ENCODE measurements around the gene FGF18. TPM values are rescaled to one million over a fixed set of nuclear protein-coding genes. Genes with fewer than 3 reads are reported as not detected.
"Not testable (repeated sequence)": the region's sequence is repeated elsewhere in the genome, so short reads cannot be mapped to it uniquely, and the experiment has no call there.

The FGF18 gene, protein sequence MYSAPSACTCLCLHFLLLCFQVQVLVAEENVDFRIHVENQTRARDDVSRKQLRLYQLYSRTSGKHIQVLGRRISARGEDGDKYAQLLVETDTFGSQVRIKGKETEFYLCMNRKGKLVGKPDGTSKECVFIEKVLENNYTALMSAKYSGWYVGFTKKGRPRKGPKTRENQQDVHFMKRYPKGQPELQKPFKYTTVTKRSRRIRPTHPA
- 0.12 TPM in 1 of 2 replicates, not detected in the other for total RNA-seq

DNA sequence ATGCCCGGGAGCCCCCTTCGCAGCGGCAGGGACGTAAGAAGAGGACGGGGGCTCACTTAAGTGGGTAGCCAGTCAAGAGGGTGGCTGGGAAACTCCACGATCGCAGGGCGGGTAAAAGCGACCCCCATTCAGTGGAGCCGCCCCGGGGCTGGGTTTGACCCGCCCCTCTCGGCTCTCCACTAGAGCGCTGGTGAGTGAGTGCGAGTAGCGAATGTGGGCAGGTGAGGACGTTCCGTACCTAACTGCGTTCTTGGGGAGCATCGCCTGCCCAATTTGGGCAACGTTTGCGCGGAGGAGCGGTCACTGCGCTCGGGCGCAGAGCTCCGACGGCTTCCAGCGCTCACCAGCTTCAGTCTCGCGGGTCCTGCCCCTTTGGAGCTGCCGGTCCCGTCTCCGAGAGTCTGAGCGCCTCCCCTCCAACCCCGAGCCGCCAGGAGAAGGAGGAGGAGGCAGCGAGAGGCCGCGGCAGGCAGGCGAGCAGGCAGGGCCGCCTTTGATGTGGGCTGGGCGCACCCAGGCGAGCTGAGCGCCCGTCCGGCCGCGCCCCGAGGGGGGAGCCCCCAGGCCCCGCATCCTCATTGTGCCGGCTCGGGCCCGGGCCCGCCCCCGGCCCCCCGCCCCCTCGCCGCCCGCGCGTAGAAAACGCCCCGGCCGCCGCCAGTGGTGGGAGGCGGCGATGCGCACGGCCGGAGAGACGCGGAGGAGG, at the start of gene FGF18:
Gene FGF18 (plus strand): TSS at position 666 of the 706 bp plus-strand sequence. CDS start 553 bp downstream, outside the sequence.
- intact Hi-C loops (cut with micrococcal nuclease): loop anchor here (1.0 to 2.0 kb wide), 4 partner anchors 187 to 874 kb away; no protein-coding TSS in a partner anchor

DNA sequence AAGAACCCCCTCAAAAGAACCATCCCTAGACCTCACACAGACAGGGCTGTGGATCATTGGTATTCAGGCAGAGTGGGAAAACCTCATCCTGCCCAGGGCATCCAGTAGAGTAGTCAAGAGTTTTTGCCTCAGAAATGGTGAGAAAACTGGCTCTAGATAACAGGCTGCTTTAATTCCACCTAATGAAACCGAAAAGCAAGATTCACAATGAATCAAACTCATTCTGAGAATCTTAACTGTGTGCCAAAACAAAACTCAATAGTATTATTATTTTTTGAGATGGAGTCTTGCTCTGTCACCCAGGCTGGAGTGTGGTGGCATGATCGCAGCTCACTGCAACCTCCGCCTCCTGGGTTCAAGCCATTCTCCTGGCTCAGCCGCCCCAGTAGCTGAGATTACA, 49.5 kb upstream of the FGF18 start:
- intact Hi-C loops (cut with micrococcal nuclease): no loop called here

DNA sequence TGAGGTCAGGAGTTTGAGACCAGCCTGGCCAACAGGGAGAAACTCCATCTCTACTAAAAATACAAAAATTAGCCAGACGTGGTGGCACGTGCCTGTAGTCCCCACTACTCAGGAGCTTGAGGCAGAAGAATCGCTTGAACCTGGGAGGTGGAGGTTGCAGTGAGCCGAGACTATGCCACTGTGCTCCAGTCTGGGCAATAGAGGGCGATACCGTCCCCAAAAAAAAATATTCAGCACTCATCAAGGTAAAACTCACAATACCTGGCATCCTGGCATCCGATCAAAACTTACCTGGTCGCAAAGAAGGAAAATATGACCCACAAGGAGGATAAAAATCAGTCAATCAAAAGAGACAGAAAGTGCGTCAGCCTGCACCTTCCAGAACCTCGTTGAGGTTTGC, 48.6 kb upstream of the FGF18 start:
- intact Hi-C loops (cut with micrococcal nuclease): not testable (repeated sequence)

DNA sequence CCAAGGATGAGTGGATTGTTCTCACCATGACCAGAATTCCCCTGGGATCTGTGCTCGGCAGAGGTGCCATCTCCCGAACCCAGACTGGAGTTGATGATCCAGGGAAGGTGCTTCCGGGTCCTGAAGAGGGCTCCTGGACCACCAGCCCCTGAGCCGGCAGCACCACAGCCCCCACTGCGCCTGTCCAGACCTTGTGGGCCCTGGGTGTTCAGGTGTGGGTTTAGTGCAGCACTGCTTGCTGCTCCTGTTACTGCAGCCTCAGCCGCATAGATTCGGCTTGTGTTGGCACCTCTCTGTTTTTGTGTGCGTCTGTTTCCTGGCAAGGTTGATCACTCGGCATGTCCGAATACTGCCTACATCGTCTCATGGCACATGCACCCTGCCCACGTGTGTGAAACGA, 48.1 kb upstream of the FGF18 start:
- intact Hi-C loops (cut with micrococcal nuclease): no loop called here

DNA sequence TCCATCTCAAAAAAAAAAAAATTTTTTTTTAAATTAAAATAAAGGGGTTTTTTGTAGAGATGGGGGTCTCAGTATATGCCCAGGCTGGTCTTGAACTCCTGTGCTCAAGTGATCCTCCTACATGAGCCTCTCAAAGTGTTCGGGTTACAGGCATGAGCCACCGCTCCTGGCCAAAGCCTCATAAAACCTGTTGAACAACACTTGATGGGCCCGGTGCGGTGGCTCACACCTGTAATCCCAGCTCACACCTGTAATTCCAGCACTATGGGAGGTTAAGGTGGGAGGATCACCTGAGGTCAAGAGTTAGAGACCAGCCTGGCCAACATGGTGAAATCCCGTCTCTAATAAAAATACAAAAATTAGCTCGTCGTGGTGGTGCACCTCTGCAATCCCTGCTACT, 39.5 kb upstream of the FGF18 start:
- intact Hi-C loops (cut with micrococcal nuclease): no loop called here

DNA sequence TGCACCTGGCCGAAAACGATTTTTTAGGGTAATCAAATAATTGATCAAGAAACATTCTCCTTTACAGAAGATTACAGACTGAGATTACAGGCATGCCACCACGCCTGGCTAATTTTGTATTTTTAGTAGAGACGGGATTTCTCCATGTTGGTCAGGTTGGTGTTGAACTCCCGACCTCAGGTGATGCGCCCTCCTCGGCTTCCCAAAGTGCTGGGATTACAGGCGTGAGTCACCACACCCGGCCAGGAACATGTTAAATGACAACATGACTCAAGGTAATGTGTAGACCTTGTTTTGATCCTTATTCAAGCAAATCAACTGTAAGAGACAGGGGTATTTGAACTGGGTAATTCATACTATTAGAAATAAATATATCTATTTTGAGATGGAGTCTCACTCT, 35.0 kb upstream of the FGF18 start:
- intact Hi-C loops (cut with micrococcal nuclease): not testable (repeated sequence)

DNA sequence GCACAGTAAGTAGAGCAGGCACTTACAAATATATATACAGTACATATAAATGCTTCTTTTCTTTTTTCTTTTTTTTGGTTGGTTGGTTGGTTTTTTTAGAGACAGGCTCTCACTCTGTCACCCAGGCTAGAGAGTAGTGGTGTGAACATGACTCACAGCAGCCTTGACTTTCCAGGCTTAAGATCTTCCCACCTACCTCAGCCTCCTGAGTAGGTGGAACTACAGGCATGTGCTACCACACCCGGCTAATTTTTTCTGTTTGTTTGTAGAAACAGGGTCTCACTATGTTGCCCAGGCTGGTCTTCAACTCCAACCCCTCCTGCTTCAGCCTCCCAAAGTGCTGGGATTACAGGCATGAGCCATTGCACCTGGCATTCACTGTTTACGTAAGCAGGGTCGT, 34.4 kb upstream of the FGF18 start:
- intact Hi-C loops (cut with micrococcal nuclease): loop anchor here (5.0 kb wide), 5 partner anchors 703 to 1733 kb away; partner anchors contain the start of gene ATP6V0E1

DNA sequence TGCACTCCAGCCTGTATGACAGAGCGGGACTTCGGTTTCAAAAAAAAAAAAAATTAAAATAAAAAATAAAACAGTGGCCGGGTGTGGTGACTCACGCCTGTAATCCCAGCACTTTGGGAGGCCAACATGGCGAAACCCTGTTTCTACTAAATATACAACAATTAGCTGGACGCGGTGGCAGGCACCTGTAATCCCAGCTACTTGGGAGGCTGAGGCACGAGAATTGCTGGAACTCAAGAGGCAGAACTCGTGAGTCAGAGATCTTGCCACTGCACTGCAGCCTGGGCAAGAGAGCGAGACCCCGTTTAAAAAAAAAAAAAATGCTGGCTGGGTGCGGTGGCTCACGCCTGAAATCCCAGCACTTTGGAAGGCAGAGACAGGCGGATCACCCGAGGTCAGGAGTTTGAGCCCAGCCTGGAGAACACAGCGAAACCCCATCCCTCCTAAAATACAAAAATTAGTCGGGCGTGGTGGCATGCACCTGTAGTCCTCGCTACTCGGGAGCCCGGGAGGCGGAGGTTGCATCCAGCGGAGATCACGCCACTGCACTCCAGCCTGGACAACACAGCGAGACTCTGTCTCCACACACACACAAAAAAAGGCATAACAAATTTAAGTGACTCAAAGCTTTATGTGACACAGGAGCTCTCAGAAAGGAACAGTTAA, 33.3 kb upstream of the FGF18 start:
- intact Hi-C loops (cut with micrococcal nuclease): loop anchor here (2.0 to 5.0 kb wide), 6 partner anchors 704 to 1734 kb away; partner anchors contain the start of genes ATP6V0E1 and STK10

DNA sequence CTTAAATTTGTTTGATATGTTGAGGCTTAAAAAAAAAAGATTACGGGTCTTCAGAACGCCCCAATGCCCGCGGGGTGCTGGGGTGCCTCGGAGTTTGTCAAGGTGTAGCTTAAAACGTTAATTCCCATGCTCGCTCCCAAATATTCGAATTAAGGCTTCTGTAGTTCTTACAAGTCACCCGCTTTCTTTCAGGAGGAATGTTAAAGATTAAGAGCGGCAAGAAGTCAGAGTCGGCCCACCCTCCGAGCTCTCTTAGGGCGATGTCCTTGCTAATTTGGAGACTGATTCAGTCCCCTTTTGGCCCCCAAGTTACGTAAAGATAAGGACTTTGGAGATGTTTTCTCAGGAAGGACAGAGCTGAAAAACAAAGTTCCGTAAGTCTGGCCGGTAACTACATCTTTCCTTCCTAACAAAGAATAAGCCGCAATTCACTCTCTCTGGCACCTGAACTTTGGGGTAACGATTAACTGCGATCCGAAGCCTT, 32.5 kb upstream of the FGF18 start:
- intact Hi-C loops (cut with micrococcal nuclease): loop anchor here (1.0 to 5.0 kb wide), 12 partner anchors 619 to 1941 kb away; partner anchors contain the start of genes ATP6V0E1, BNIP1, FBXW11 and RPL26L1

DNA sequence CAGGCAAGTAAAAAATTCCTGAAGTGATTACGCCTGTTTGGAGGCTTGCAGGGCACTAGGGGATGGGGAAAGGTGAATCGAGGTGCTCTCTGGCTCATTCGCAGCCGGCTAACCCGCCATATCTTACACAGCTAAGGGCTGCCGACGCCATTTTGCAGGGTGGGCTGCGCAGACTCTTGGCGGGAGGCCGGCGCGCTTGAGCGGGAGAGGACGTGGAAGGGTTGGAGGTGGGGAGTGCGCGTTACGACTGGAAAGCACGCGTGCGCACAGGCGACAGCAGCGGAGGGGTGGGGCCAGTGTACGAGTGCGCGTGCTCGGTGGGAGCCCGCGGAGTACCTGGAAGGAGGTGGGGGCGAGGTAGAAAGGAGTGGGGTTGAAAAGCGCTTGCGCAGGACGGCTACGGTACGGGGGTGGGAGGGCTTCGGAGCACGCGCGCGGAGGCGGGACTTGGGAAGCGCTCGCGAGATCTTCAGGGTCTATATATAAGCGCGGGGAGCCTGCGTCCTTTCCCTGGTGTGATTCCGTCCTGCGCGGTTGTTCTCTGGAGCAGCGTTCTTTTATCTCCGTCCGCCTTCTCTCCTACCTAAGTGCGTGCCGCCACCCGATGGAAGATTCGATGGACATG, 32.0 kb upstream of the FGF18 start, which contains the start of gene NPM1:
Gene NPM1 (plus strand): TSS at position 505 of the 625 bp plus-strand sequence. CDS start 100 bp downstream, at position 605.
- intact Hi-C loops (cut with micrococcal nuclease): loop anchor here (1.0 to 5.0 kb wide), 12 partner anchors 619 to 1941 kb away; partner anchors contain the start of genes ATP6V0E1, BNIP1, FBXW11 and RPL26L1

DNA sequence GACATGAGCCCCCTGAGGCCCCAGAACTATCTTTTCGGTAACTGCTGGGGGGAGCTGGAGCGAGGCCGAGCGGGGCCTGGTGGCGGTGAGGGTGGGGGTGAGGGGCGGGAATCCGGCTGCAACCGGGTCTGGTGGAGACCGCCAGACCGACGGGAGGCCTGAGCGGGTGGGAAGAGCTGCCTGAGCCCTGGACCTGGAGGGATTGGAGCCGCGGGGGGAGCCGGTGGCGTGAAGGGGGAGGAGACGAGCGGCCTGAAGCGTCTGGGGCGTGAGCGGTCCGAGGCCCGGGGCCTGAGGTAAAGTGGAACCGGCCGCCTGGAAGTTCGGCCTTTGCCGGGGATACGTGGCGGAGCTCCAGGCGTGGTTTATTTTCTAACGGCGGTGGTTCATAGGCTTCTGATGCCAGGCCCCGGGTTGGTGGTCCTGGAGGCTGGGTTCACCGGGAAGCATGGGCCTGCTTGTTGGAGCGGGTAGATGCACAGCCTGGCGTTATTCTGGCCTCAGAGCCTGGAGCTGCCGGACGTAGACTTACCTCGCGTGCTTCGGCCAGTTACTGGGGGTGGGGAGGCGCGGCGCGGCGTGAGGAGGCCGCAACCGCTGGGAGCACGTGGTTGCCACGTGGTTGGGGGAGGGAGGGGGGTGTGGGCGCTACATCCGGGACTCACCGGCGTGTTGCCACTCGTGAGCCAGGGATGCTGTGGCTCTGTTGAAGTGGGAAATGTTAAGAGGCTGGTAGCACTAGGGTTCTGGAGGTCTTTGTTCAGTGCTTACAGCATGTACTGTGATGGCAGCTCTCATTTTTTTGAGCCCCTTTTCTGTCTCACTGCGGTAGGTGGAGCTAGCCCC, 31.3 kb upstream of the FGF18 start:
- intact Hi-C loops (cut with micrococcal nuclease): loop anchor here (1.0 to 5.0 kb wide), 16 partner anchors 17 to 1940 kb away; partner anchors contain the start of genes ATP6V0E1, BNIP1, FBXW11 and RPL26L1

DNA sequence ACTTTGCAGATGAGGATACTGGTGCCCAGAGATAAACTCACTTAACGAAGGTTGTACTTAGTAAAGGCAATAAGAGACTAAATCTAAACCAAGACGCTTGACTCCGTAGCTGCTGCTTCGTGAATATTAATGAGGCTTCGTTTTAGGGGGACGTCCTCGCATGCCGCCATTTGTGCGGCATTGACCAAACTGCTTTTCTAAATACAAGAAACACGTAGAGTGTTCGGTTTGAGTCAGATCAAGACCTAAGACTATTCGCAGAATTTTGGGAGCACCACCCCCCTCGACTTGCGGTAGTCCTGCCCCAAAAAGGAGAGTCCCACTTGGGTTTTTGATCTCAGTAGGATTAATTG, 30.7 kb upstream of the FGF18 start:
- intact Hi-C loops (cut with micrococcal nuclease): loop anchor here (2.0 to 5.0 kb wide), 9 partner anchors 16 to 1806 kb away; partner anchors contain the start of genes ATP6V0E1 and SPDL1

DNA sequence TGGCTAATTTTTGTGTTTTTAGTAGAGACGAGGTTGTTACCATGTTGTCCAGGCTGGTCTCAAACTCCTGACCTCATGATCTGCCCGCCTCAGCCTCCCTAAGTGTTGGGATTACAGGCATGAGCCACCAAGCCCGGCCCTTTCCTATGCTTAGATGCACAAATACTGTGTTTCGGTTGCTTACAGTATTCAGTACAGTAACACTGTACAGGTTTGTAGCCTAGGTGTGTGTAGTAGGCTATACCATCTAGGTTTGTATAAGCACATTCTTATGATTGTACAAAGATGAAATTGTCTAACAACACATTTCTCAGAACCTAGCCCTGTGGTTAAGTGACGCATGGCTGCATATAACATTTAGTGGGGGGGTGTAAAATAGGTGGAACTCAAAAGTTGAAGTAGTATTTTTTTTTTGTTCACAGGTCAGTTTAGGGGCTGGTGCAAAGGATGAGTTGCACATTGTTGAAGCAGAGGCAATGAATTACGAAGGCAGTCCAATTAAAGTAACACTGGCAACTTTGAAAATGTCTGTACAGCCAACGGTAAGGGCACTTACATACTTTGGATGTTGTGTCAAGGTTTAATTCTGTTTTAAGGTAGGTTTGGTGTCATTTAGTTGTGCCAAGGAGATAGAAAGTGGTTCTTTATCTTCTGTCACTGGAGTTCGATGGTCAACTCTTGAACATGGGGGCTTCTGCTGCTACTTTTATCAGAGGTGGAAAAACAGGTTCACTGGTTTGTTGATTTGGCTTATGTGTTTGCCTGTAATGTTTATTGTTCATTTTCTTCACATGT, 28.4 kb upstream of the FGF18 start:
- intact Hi-C loops (cut with micrococcal nuclease): no loop called here

DNA sequence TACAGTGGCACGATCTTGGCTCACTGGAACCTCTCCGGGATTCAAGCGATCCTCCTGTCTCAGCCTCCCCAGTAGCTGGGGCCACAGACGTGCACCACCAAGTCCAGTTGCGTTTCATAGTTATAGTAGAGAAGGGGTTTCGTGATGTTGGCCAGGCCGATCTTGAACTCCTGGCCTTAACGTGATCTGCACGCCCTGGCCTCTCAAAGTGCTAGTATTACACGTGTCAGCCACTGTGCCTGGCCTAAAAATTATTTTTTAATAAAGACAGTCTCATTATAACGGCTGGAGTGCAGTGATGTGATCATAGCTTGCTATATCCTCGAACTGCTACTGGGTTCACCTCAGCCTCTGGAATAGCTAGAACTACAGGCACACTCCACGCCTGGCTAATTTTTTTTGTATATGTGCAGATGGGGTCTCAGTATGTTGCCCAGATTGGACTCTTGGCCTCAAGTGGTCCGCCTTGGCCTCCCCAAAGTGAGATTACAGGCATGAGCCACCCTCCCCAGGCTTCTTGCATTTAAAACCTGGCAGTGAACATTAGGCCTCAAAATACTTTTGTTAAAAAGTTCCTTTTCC, 27.4 kb upstream of the FGF18 start:
- intact Hi-C loops (cut with micrococcal nuclease): no loop called here

DNA sequence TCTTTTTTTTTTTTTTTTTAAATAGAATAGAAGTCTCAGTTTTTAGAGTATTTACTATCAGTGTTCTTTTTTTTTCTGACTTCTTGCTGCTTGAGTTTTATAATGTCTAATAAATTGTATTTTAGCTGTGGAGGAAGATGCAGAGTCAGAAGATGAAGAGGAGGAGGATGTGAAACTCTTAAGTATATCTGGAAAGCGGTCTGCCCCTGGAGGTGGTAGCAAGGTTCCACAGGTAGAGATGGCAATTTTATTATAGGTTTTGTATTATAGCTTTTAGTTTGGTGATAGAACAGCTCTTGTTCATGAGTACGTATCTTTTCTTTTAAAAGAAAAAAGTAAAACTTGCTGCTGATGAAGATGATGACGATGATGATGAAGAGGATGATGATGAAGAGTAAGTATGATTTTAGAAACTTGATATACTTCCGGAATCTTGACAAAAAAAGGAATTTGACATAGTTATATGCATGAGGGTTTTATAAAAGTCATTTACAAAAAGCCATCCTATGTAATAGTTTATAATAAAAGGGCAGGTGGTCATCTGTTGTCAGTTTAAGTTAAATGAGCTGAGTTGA, 26.8 kb upstream of the FGF18 start:
- intact Hi-C loops (cut with micrococcal nuclease): no loop called here

DNA sequence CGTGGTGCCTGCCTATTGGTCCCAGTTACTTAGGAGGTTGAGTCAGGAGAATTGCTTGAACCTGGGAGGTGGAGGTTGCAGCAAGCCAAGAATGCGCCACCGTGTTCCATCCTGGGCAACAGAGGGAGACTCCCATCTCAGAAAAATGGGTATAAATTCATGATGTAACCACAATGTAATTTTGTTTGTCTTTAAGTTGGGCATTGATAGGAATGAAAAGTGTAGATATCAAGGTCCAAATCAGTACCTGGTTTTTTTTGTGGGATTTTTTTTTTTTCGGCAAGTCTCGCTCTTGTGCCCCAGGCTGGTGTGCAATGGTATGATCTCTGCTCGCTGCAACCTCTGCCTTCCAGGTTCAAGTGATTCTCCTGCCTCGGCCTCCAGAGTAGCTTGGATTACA, 24.4 kb upstream of the FGF18 start:
- intact Hi-C loops (cut with micrococcal nuclease): no loop called here

DNA sequence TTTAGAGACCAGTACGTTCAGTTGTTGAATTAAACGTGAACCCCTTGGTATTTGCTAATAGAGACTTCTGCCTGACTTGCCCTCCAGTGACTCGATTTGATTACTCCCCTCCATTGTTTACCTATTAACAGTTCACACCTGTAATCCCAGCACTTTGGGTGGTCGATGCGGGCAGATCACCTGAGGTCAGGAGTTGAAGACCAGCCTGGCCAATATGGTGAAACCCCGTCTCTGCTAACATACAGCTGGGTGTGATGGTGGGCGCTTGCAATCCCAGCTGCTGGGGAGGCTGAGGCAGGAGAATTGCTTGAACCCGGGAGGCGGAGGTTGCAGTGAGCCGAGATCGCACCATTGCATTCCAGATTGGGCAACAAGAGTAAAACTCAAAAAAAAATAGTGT, 22.9 kb upstream of the FGF18 start:
- intact Hi-C loops (cut with micrococcal nuclease): not testable (repeated sequence)

DNA sequence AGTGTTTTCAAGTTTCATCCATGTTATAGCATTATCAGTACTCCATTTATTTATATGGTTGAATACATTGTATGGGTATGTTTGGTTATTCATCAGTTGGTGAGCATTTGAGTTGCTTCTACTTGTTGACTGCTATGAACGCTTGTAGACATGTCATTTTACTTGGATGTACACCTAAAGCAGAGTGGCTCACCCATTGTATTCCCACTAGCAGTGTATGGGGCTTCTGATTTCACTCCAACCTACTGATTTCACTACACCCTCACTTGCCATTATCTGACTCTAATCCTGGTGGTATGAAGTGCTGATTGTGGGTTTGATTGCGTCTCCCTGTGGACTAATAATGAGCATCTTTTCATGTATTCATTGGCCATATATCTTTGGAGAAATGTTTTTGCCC, 22.3 kb upstream of the FGF18 start:
- intact Hi-C loops (cut with micrococcal nuclease): no loop called here

DNA sequence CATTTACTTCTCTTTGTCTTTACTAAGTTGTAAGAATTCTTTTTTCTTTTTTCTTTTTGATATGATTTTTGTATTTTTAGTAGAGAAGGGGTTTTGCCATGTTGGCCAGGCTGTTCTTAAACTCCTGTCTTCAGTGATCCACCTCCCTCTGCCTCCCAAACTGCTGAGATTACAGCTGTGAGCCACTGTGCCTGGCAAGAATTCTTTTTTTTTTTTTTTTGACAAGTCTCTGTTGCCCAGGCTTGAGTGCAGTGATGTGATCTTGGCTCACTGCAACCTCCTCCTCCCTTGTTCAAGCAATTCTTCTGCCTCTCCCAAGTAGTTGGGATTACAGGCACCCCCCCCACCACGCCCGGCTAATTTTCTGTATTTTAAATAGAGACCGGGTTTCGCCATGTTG, 21.8 kb upstream of the FGF18 start:
- intact Hi-C loops (cut with micrococcal nuclease): no loop called here

Measured in T-helper 1 cell treated with Interleukin-12 subunit alpha and Interleukin-12 subunit beta and Interleukin-4 antibody, amounts not matched to agents 30 ng/mL and 1 ng/mL, for 36 hours (primary cell).